MV-4-11 (cell line): ENCODE measurements around the gene RIPPLY1.
A peak's percentile ranks its signal among the peaks of the same experiment; 100 is the strongest.
"Not testable (repeated sequence)": the region's sequence is repeated elsewhere in the genome, so short reads cannot be mapped to it uniquely, and the experiment has no call there.

Experiments
- DNase-seq: peaks from one replicate; lab custom pipeline; 2025; lab: John Stamatoyannopoulos, UW

The RIPPLY1 gene

GRCh38 chrX:106906361-106906760 is 3.2 kb upstream of the RIPPLY1 start:
- no peak for DNase-seq

- no peak for DNase-seq
Measured at GRCh38 chrX:106905064-106905708, 2.0 kb upstream of the RIPPLY1 start.

DNA sequence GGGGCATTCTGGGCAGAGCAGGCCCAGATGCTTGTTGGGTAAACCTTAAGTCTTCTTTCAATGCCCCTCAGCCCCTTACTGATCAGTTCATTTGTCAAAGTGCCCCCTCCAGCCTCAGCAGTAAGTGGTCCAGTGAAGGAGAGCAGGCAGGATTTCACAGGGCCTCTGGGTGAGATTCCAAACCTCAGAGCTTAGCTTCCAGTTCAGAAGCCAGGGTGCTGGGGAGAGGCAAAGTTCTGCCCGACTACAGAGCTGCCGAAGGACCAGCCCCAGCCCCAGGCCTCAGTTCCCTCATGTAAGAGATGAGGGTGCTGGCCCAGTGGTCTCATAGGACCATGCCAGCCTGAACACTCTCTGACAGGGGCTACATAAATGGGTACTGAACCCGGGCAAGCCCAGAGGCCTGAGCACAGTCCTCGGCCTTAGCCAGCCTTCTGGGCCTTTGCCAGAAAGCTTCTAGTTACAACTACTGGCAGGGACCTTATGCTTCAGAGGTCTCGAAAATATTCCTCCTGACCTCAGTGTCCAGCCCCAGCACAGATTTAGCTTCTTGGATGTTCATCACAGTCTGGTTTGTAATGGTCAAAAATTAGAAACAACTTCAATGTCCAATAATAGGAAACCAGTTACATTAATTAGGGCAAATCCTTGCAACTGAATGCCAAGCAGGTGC is 851 bp upstream of the RIPPLY1 start:
- no peak for DNase-seq

DNA sequence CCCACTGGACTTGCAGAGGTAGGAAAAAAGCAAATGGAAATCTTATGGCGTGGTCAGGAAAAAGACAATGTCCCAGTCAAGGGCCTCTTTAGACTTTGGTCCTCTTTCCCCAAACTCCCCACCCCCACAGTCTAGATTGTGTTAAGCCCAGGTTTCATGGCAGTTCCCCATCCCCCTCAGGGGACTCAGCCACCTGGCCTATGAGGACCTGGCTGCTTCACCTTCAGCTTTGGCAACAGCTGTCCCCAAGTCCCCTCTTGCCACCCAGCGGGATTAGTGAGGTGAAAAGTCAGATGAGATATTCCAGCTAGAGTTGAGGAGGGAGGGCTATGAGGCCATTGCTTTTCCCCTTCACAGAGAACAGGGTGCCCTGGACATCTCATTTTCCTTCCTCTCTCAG is 457 bp downstream of the RIPPLY1 start:
- DNase-seq: no peak

DNA sequence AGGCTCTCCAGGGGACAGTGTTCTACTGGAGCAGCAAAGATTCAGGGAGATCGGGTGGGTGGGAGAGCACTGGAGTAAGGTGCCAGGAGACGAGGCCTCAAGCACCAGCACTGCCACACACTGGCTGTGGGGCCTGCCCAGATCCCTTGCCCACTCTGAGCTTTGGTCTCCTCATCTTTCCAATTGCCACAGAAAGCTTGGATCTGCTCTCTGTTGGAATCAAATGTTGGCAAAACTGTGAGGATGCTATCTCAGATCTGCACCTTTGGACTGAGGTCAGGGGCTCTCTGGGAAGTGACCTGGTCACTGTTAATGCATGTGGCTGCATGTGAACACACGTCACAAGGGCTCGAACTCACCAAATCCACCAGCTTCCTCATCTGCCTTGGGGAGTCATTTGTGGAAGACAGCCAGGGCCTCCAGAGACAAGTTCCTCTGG is 1.3 kb downstream of the RIPPLY1 start:
- no peak for DNase-seq

DNA sequence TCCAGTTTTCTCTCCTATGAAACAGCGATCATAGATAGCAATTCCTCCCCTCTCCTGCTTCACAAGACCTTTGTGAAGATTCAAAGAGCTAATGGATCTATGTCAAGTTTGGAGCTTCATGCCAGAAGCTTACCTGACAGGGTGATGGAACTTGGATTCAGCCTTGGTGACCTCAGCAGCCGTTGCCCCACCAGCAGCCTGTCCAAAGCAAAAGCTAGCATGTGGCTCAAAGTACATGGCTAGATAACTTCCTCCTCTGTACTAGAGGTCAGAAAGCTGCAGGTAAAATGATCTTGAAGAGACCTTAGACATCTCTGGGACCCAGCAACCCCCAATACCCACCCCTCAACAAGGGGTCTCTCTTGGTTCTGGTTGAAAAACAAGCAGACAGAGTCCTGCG is 1.8 kb downstream of the RIPPLY1 start:
- no peak for DNase-seq

DNA sequence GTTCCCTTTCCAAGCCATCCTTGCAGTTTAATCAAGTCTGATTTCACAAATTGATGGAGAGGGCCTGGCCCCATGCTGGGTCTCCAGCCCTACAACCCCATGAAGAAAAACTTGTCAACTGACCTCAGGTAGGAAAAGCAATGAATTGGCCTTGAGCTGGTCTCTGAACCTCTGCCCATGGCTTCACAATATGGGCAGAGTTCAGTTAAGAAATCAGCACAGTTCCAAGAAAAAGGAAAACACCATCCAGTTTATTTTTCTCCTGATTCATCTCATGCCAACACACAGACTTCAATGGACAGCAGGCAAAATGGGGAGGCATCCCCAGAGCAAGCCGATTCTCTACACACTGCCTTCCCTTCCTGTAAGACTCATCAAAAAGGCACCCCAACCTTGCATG is 3.3 kb downstream of the RIPPLY1 start:
- no peak for DNase-seq

GRCh38 chrX:106899276-106899675 is 3.9 kb downstream of the RIPPLY1 start:
- DNase-seq: no peak

DNA sequence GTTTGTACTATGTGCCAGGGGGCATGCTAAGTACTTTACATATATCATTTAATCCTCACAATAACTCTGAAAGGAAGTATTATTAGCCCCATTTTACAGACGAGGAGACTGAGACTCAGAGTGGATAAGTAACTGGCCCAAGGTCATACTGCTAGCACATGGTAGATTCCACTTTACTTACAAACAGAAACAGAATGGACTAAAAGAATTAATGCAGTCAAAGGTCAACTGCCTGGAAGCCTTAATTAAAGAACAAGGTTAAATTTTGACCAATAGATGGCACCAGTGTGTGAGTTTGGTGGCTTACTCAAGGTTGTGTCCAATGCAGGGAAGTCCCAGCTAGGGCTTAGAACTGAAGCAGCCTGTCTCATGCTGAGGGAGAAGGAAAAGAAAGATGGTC is 4.7 kb downstream of the RIPPLY1 start:
- DNase-seq: peak; percentile 12

GRCh38 chrX:106897259-106897658 is 5.9 kb downstream of the RIPPLY1 start:
- no peak for DNase-seq

GRCh38 chrX:106894978-106895452 is 8.1 kb downstream of the RIPPLY1 start:
- DNase-seq: no peak

GRCh38 chrX:106894392-106894909 is 8.7 kb downstream of the RIPPLY1 start:
- DNase-seq: peak; percentile 11

DNA sequence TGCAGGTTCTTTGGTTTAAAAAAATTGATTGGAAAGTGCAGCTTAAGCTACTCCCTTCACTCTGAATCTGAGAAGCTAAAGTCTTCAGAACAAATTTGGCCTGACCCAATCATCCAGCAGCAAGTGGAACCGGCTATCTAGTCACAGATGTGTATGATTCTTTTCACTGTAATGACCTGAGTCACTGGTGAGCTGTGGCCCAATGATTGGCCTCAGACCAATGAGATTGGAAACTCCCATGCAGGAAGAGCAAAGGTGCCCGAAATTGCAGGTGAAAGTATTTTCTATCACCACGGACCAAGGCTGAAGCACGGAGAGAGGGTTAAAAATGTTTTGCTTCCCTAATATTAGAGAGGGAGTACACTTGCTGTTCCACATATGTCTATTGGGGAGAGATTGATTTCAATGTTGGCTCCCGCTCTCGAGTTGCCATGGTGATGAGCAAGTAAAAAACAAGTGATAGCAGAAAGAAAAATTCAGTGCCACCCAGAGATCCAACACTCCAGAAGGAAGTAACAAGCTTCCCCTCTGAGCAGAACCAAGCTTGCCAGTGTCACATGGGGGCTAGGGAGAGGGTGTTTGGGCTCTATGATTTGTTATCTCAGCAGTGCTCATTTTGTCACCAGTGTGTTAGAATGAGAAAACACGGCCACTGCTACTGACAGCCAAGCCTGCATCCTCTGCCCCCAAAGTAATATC is 11.2 kb downstream of the RIPPLY1 start:
- DNase-seq: no peak

GRCh38 chrX:106889468-106889867 is 13.7 kb downstream of the RIPPLY1 start:
- DNase-seq: no peak

DNA sequence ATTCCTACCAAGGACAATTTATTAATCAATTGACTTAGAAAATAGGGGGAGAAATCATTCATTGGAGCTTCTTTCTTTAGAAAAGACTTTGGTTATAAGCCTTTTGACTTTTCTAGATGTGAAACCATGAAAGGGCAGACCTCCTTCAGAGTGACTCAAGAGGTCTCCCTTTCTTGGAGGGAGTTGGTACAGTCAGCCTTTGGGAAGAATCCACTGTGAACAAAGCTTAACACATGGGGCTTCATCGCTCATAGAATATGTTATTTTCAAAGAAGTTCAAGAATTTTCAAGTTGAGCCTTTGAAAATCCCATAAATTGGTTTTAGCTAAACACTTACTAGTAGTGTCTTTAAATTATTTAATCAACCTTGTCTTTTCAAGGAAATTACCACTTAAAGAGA is 28.0 kb downstream of the RIPPLY1 start:
- DNase-seq: no peak

DNA sequence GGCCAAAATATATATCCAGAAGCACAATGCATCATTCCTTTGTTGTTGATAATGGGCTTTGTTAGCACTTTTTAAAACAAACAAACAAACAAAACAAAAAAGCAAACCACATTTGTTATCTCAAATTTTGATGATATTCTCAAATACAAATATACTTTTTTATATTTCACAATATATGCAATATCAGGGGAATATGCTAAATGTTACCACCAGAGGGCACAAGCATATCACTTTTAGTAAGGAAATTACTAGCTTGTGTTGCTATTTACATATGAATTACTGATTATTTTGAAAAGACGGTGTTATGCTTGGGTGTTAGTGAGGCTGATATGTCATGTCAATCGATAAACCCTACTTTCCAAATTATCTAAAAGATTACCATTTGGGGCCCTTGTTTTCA is 29.1 kb downstream of the RIPPLY1 start:
- no peak for DNase-seq

DNA sequence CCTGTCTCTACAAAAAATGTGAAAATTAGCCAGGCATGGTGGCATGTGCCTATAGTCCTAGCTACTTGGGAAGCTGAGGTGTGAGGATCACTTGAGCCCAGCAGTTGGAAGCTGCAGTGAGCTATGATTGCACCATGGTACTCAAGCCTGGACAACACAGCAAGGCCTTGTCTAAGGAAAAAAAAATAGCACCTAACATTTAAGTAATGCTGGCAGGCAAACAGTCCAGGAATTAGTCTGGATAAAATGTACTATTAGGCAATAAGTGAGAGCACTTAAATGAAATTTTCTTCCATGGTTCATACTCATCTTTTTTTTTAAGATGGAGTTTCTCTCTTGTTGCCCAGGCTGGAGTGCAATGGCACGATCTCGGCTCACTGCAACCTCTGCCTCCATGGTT is 30.3 kb downstream of the RIPPLY1 start:
- DNase-seq: not testable (repeated sequence)

GRCh38 chrX:106863697-106864096 is 39.4 kb downstream of the RIPPLY1 start:
- no peak for DNase-seq

GRCh38 chrX:106862972-106863688 is 40.0 kb downstream of the RIPPLY1 start:
- DNase-seq: no peak
